Jurkat, Clone E6-1 (cell line): ENCODE data around the gene SCAI. TPM values are rescaled to one million over a fixed set of nuclear protein-coding genes. Genes with fewer than 3 reads are reported as not detected.
"Not testable (repeated sequence)": the region's sequence is repeated elsewhere in the genome, so short reads cannot be mapped to it uniquely, and the experiment has no call there.

Source experiments
- DNase-seq: peaks from one replicate; pipeline ENCODE4 v3.0.0-alpha.2; 2011; ENCODE audit warnings: low read depth, low spot score
- H3K4me3 ChIP-seq: 2 replicates; pipeline ENCODE4 v1.5.1; 2011; ENCODE audit warnings: mild to moderate bottlenecking, low read length, control low read depth, moderate library complexity
- polyA plus RNA-seq: library from polyadenylated mRNA; unstranded; fragments of >200 nt; gene quantifications from one replicate; pipeline ENCODE4 v1.2.1, GENCODE V29; 2012; ENCODE audit warnings: missing spikeins; ENCODE audit not compliant: insufficient read length, insufficient read depth

Gene SCAI
- polyA plus RNA-seq = 4.8 TPM

GRCh38 chr9:125143377-125144090 lies at the start of gene SCAI:
Gene SCAI (minus strand): TSS chr9:125143528. CDS start chr9:125143437, 91 bp downstream.
- DNase-seq = peak; percentile 99
- peak within 1 kb of the TSS; percentile 78 for H3K4me3 ChIP-seq

GRCh38 chr9:125190361-125190801 lies 47.1 kb upstream of the SCAI start:
- no peak for DNase-seq
- peak overlapping the region; percentile 93 for H3K4me3 ChIP-seq

GRCh38 chr9:125189361-125190289 lies 46.3 kb upstream of the SCAI start, which contains the start of gene PPP6C:
Gene PPP6C (minus strand): TSS chr9:125189803. CDS start chr9:125189718, 85 bp downstream.
- peak within 1 kb of the TSS; percentile 93 for H3K4me3 ChIP-seq
- DNase-seq = peak; percentile 93

GRCh38 chr9:125189011-125189360 lies 45.7 kb upstream of the SCAI start:
- H3K4me3 ChIP-seq = peak overlapping the region; percentile 93
- no peak for DNase-seq

- H3K4me3 ChIP-seq = no peak overlapping the region
- no peak for DNase-seq
Measured at GRCh38 chr9:125183561-125183960, 40.2 kb upstream of the SCAI start.

- no peak overlapping the region for H3K4me3 ChIP-seq
- no peak for DNase-seq
Measured at GRCh38 chr9:125183054-125183453, 39.7 kb upstream of the SCAI start.

GRCh38 chr9:125181756-125182155 lies 38.4 kb upstream of the SCAI start:
- DNase-seq = not testable (repeated sequence)

GRCh38 chr9:125180876-125181275 lies 37.5 kb upstream of the SCAI start:
- DNase-seq = no peak
- no peak overlapping the region for H3K4me3 ChIP-seq

More at GRCh38 chr9:125181756-125182155, 38.4 kb upstream of the SCAI start:
- not testable (repeated sequence) for H3K4me3 ChIP-seq

- not testable (repeated sequence) for H3K4me3 ChIP-seq, DNase-seq
Measured at GRCh38 chr9:125179776-125180175, 36.4 kb upstream of the SCAI start.

GRCh38 chr9:125177888-125178287 lies 34.6 kb upstream of the SCAI start:
- DNase-seq = no peak
- H3K4me3 ChIP-seq = no peak overlapping the region

GRCh38 chr9:125176636-125177035 lies 33.3 kb upstream of the SCAI start:
- H3K4me3 ChIP-seq = no peak overlapping the region
- no peak for DNase-seq

- no peak for DNase-seq
- no peak overlapping the region for H3K4me3 ChIP-seq
Measured at GRCh38 chr9:125172031-125172755, 28.9 kb upstream of the SCAI start.

GRCh38 chr9:125169895-125170294 lies 26.6 kb upstream of the SCAI start:
- no peak overlapping the region for H3K4me3 ChIP-seq
- DNase-seq = no peak

- DNase-seq = no peak
- no peak overlapping the region for H3K4me3 ChIP-seq
Measured at GRCh38 chr9:125166762-125167161, 23.4 kb upstream of the SCAI start.

- not testable (repeated sequence) for H3K4me3 ChIP-seq, DNase-seq
Measured at GRCh38 chr9:125162891-125163290, 19.6 kb upstream of the SCAI start.

- H3K4me3 ChIP-seq = no peak overlapping the region
- DNase-seq = no peak
Measured at GRCh38 chr9:125161284-125161918, 18.1 kb upstream of the SCAI start.

GRCh38 chr9:125160750-125161149 lies 17.4 kb upstream of the SCAI start:
- DNase-seq = no peak

GRCh38 chr9:125156551-125156950 lies 13.2 kb upstream of the SCAI start:
- no peak overlapping the region for H3K4me3 ChIP-seq
- DNase-seq = no peak

More at GRCh38 chr9:125160750-125161149, 17.4 kb upstream of the SCAI start:
- H3K4me3 ChIP-seq = no peak overlapping the region
